ENCODE results near the gene ACSBG1. TPM values are rescaled to one million over a fixed set of nuclear protein-coding genes. Genes with fewer than 3 reads are reported as not detected.

The ACSBG1 gene
- total and polyA plus RNA-seq, 2 of the 8 experiments (the other 6 are each of a cell fraction or from before 2014, with no cell fraction given): 5.4 to 7.1 TPM

DNA sequence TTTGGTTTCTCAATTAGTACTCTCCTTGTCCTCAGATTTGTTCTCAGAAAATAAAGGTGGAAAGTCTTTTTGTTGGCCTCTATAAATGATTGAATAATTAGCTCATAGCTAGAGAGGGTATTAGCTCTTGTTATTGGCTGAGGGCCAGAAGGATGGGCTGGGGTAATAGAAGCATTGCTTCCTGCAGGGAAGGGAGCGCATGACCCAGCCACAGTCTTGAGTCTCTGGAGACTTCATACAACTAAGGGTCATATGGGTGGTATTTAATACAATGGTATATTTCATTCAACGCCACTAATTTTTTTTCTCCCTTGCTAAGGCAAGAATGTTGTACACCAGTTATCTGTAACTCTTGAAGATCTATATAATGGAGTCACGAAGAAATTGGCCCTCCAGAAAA is 38.4 kb upstream of the ACSBG1 start:
- Histone ChIP-seq H3K36me3 (ENCODE audit: control insufficient read depth in 2 of 4, insufficient read depth in 4 of 4, low read length in 3 of 4) (no peaks in the 10 kb centered on the region), H3K4me2 (ENCODE audit: insufficient read depth in 1 of 2, low read depth in 2 of 2, low read length in 2 of 2) (no peak overlapping the region), H3K18ac (ENCODE audit: extremely low read depth, low read length) (no peak overlapping the region), H2BK12ac (ENCODE audit: low read depth, low read length) (no peak overlapping the region), H2BK15ac (ENCODE audit: low read length) (no peak overlapping the region), H4K5ac (ENCODE audit: insufficient read length, low read depth, low read length) (no peak overlapping the region), H3K23me2 (ENCODE audit: low read depth, low read length) (no peaks in the 10 kb centered on the region), H3K23ac (ENCODE audit: insufficient read length) (no peak overlapping the region), H3K9me3 (ENCODE audit: insufficient read depth in 2 of 2, low read depth in 1 of 2, low read length in 1 of 2) (no peaks in the 10 kb centered on the region), H4K8ac (ENCODE audit: extremely low read depth, insufficient read depth, low read length) (no peak overlapping the region), H3K9ac (replicated peaks in 1 of 4; ENCODE audit: extremely low read depth in 1 of 4, low read depth in 3 of 4, low read length in 3 of 4) (no peak overlapping the region), H3K4me3 (ENCODE audit: extremely low read depth in 1 of 4, insufficient read depth in 2 of 4, low read depth in 3 of 4, low read length in 4 of 4) (no peak overlapping the region), H3K27me3 (replicated peaks in 1 of 4; ENCODE audit: control insufficient read depth in 3 of 4, extremely low read depth in 1 of 4, insufficient read depth in 3 of 4, low read length in 3 of 4) (no peaks in the 10 kb centered on the region), H2AFZ (ENCODE audit: low read length) (no peak overlapping the region), H4K91ac (replicated peaks; ENCODE audit: insufficient read length, low read length) (no peak overlapping the region), H4K20me1 (replicated peaks in 1 of 2; ENCODE audit: control insufficient read depth in 1 of 2, insufficient read depth in 2 of 2, low read length in 2 of 2) (no peaks in the 10 kb centered on the region), H2BK20ac (ENCODE audit: low read length) (no peak overlapping the region), H2BK120ac (replicated peaks; ENCODE audit: low read depth, low read length) (no peak overlapping the region), H3K56ac (replicated peaks; ENCODE audit: insufficient read length, low read depth, low read length) (no peak overlapping the region), H3K14ac (ENCODE audit: insufficient read length) (no peak overlapping the region), H3K79me2 (ENCODE audit: control insufficient read depth in 1 of 2, insufficient read depth in 2 of 2, low read length in 2 of 2) (no peaks in the 10 kb centered on the region), H2AK5ac (ENCODE audit: low read depth, low read length) (no peak overlapping the region), H3K4ac (replicated peaks; ENCODE audit: insufficient read length, low read depth, low read length) (no peak overlapping the region), H2BK5ac (ENCODE audit: low read depth, low read length) (no peak overlapping the region), H3K27ac (ENCODE audit: low read depth, low read length) (no peak overlapping the region), H3K79me1 (ENCODE audit: low read depth, low read length) (no peaks in the 10 kb centered on the region), H3K4me1 (replicated peaks in 1 of 4; ENCODE audit: control insufficient read depth in 3 of 4, insufficient read depth in 4 of 4, low read length in 3 of 4) (no peaks in the 10 kb centered on the region; a peak in 1 of 7 replicates)
- no peak for DNase-seq (ENCODE audit: low read depth in 1 of 2, low spot score in 2 of 2)
- no peak for FAIRE-seq
- 83% methylated on average over 3 of the region's 3 CpGs; no CpG with 5 or more reads in 1 of the 2 experiments for WGBS, 2 experiments (ENCODE audit: extremely low coverage in 1 of 2, insufficient coverage in 1 of 2, insufficient read length in 1 of 2, insufficient replicate concordance in 2 of 2, low coverage in 1 of 2, low lambda C conversion rate in 2 of 2, missing lambda C conversion rate in 1 of 2)
- ChIA-PET POLR2A (ENCODE audit: partially characterized antibody) (interaction anchor here (1.1 kb wide), 1 partner anchor 9 kb away, joined by 3 read pairs; no protein-coding TSS in a partner anchor), CTCF (ENCODE audit: partially characterized antibody) (interaction anchor here (1.3 to 1.9 kb wide), 2 partner anchors 22 to 32 kb away, joined by 3 to 5 read pairs; no protein-coding TSS in a partner anchor)
- no peak for TF ChIP-seq BACH1 (IDR thresholded peaks at IDR 0.05; ENCODE audit: low read length)
- TF ChIP-seq HDAC2 (IDR thresholded peaks at IDR 0.05; ENCODE audit: borderline replicate concordance in 1 of 2, low read depth in 2 of 2, low read length in 2 of 2): no peak
- TF ChIP-seq POLR2AphosphoS5 (IDR thresholded peaks at IDR 0.05; ENCODE audit: low read depth, low read length): no peak
- no peak for TF ChIP-seq EGR1 (IDR thresholded peaks at IDR 0.05; ENCODE audit: borderline replicate concordance, low read depth, low read length)
- TF ChIP-seq GABPA (IDR thresholded peaks at IDR 0.05; ENCODE audit: borderline replicate concordance, insufficient read depth, low read length): no peak
- TF ChIP-seq KDM1A (IDR thresholded peaks at IDR 0.05; ENCODE audit: borderline replicate concordance, low read length): no peak
- no peak for TF ChIP-seq EZH2 (IDR thresholded peaks at IDR 0.05; ENCODE audit: low read depth, low read length, severe bottlenecking)
- no peak for TF ChIP-seq MAFK (IDR thresholded peaks at IDR 0.05; ENCODE audit: low read depth, low read length)
- TF ChIP-seq NRF1 (IDR thresholded peaks at IDR 0.05; ENCODE audit: low read depth, low read length): no peak
- TF ChIP-seq NANOG (IDR thresholded peaks at IDR 0.05; ENCODE audit: insufficient read depth, low read depth, low read length, poor library complexity, severe bottlenecking): no peak

Data from H1 (cell line).